Astrocyte of the spinal cord (primary cell): ENCODE measurements around the gene TIMM17A.
"Not testable (repeated sequence)": the region's sequence is repeated elsewhere in the genome, so short reads cannot be mapped to it uniquely, and the experiment has no call there.

Experiments used
- DNase-seq: peaks from one replicate; pipeline ENCODE4 v3.0.0; 2011; ENCODE audit warnings: low read depth, low spot score
- H3K4me3 ChIP-seq: 2 replicates; pipeline ENCODE4 v1.5.1; 2011; ENCODE audit warnings: low read depth, mild to moderate bottlenecking, low read length, moderate library complexity
- in situ Hi-C: cut with HindIII; loops from 2 replicates; pipeline ENCODE4 v1.10.0; 2017; ENCODE audit warnings: low sequenced_read_pairs
- TF ChIP-seq, protein P1 (sequence below): IDR thresholded peaks from 2 replicates; pipeline ENCODE4 v1.5.1; 2012; ENCODE audit warnings: low read depth, mild to moderate bottlenecking, low read length, inconsistent platforms

Gene TIMM17A

DNA sequence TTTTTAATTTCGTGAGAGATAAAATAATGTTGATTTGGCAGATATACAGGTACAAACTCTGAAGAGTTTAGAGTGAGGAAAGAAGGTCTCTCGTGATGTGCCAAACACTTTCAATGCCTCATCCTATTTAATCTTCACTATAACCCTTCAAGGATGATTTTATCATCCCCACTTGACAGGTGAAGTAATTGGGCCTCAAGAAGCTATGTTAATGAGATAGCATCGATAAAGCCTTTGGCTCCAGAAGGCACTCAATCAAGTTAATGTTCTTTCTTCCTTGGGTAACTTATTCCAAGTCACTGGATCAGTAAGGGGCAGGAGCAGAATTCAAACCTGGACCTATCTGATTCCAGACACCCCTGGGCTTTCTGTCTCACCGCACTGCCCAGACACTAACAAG is 16.2 kb upstream of the TIMM17A start:
- no peak overlapping the region for H3K4me3 ChIP-seq
- TF ChIP-seq, protein P1, sequence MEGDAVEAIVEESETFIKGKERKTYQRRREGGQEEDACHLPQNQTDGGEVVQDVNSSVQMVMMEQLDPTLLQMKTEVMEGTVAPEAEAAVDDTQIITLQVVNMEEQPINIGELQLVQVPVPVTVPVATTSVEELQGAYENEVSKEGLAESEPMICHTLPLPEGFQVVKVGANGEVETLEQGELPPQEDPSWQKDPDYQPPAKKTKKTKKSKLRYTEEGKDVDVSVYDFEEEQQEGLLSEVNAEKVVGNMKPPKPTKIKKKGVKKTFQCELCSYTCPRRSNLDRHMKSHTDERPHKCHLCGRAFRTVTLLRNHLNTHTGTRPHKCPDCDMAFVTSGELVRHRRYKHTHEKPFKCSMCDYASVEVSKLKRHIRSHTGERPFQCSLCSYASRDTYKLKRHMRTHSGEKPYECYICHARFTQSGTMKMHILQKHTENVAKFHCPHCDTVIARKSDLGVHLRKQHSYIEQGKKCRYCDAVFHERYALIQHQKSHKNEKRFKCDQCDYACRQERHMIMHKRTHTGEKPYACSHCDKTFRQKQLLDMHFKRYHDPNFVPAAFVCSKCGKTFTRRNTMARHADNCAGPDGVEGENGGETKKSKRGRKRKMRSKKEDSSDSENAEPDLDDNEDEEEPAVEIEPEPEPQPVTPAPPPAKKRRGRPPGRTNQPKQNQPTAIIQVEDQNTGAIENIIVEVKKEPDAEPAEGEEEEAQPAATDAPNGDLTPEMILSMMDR = no peak
- in situ Hi-C loops = no loop called here
- no peak for DNase-seq

DNA sequence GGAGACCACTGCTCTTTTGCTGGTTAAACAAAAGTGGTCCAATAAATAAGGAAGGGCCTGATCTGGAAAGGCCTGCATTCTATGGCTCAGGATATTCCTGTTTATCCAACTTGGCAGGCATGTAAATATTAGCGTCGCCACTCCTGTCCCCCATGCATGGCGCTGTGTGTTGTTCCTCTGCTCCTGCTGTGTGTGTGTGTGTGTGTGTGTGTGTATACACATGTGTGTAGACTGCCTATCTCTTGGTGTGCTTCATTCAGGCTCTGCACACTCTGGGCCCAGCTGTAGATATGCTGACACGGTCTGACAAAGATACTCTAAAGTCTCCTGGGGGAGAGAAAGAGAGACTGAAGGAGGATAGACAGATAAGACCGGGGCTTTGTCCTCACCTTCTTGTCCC is 15.7 kb upstream of the TIMM17A start:
- in situ Hi-C loops = no loop called here
- H3K4me3 ChIP-seq = no peak overlapping the region
- TF ChIP-seq, protein P1 = no peak
- DNase-seq = no peak

GRCh38 chr1:201940316-201940715 is 15.0 kb upstream of the TIMM17A start:
- H3K4me3 ChIP-seq, DNase-seq, in situ Hi-C loops: not testable (repeated sequence)

DNA sequence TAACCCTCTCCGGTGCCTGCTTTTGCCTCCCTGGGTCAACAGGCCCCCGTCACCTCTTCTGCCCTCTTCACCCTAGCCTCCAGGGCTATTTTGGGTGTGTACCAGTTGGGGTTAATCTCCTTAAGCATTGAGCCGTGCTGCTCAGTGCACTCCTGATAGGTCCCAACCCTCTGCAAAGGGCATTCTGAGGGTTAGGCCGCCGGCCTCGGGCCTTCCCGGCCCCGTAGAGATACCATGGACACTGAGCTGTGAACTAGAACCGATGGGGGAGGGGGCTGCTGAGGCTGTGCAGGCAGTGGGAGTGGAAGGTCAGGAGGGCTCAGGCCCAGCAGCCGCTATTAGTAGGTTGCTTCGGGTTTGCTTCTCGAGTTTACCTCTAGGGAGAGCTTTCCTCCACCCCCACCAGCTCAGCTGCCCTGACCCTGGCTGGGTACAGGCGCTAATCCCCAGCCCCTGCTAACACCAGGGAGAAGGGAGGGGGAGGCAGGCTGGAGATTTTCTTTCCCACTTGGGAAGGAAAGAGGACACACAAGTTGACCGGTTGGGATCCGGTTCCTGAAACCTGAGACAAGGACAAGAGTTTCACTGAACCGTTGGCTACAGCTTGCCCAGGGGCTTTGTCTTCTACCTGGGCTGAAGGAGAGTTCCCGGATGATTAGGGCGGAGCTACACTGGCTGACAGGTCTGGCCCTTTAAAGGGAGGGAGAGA is 13.7 kb upstream of the TIMM17A start:
- TF ChIP-seq, protein P1 = no peak
- no peak for DNase-seq
- H3K4me3 ChIP-seq = no peak overlapping the region
- in situ Hi-C loops = no loop called here

GRCh38 chr1:201942129-201942495 is 13.2 kb upstream of the TIMM17A start:
- H3K4me3 ChIP-seq = no peak overlapping the region
- TF ChIP-seq, protein P1 = no peak
- no peak for DNase-seq
- in situ Hi-C loops = no loop called here

DNA sequence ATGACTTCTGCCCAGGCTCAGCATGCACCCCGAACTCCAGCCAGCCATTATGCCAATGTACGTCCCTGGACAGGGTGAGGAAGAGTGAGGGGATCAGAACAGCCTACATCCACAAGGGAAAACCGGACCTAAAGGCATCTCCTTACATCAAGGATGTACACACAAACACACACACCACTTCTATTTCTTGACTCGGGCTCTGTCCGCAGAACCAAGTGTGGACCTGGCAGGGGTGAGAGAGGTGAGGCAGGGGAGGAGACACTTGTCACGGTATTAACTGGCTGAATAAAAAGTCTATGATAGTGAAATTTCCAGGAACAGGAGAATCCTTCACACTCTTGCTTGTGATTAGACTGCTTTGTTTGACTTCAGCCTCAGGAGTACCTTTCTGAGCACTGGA is 11.3 kb upstream of the TIMM17A start:
- TF ChIP-seq, protein P1 = no peak
- no peak for DNase-seq
- in situ Hi-C loops = no loop called here
- no peak overlapping the region for H3K4me3 ChIP-seq

GRCh38 chr1:201944639-201945038 is 10.7 kb upstream of the TIMM17A start:
- TF ChIP-seq, protein P1 = no peak

More at GRCh38 chr1:201944639-201945038, 10.7 kb upstream of the TIMM17A start:
- in situ Hi-C loops = no loop called here
- no peak overlapping the region for H3K4me3 ChIP-seq
- DNase-seq = no peak
